Activated CD8-positive, alpha-beta memory T cell treated with anti-CD3 and anti-CD28 coated beads, Interleukin-2, amount 50 U/mL, for 24 hours (primary cell): Measurements from ENCODE around the gene NFIA.
"Not testable (repeated sequence)": the region's sequence is repeated elsewhere in the genome, so short reads cannot be mapped to it uniquely, and the experiment has no call there.

Experiments
- DNase-seq: peaks from one replicate; pipeline ENCODE4 v3.0.0-alpha.2; 2020; ENCODE audit errors: extremely low read depth

NFIA gene

GRCh38 chr1:61102041-61102440 lies 19.7 kb downstream of the NFIA start:
- DNase-seq = no peak

GRCh38 chr1:61102621-61103020 lies 20.3 kb downstream of the NFIA start:
- DNase-seq = no peak

- DNase-seq = no peak
These were observed 21.9 kb downstream of the NFIA start for GRCh38 chr1:61104220-61104671.

- no peak for DNase-seq
These were observed 25.3 kb downstream of the NFIA start for GRCh38 chr1:61107638-61108037.

- DNase-seq = no peak
These were observed 26.8 kb downstream of the NFIA start for GRCh38 chr1:61109158-61109557.

- no peak for DNase-seq
These were observed 27.5 kb downstream of the NFIA start for GRCh38 chr1:61109910-61110309.

- no peak for DNase-seq
These were observed 28.2 kb downstream of the NFIA start for GRCh38 chr1:61110554-61110953.

GRCh38 chr1:61111084-61112004 lies 29.0 kb downstream of the NFIA start:
- no peak for DNase-seq

GRCh38 chr1:61114178-61114870 lies 32.0 kb downstream of the NFIA start:
- no peak for DNase-seq

GRCh38 chr1:61115436-61115835 lies 33.1 kb downstream of the NFIA start:
- no peak for DNase-seq

- no peak for DNase-seq
These were observed 34.1 kb downstream of the NFIA start for GRCh38 chr1:61116421-61116820.

- no peak for DNase-seq
These were observed 34.9 kb downstream of the NFIA start for GRCh38 chr1:61117283-61117682.

- DNase-seq = no peak
These were observed 36.7 kb downstream of the NFIA start for GRCh38 chr1:61119085-61119484.

- DNase-seq = no peak
These were observed 38.0 kb downstream of the NFIA start for GRCh38 chr1:61120246-61120840.

GRCh38 chr1:61120998-61121397 lies 38.6 kb downstream of the NFIA start:
- no peak for DNase-seq

GRCh38 chr1:61121631-61122030 lies 39.3 kb downstream of the NFIA start:
- no peak for DNase-seq

GRCh38 chr1:61122389-61122788 lies 40.0 kb downstream of the NFIA start:
- DNase-seq = no peak

- no peak for DNase-seq
These were observed 41.0 kb downstream of the NFIA start for GRCh38 chr1:61123326-61123725.

- DNase-seq = no peak
These were observed 41.7 kb downstream of the NFIA start for GRCh38 chr1:61124078-61124477.

- DNase-seq = no peak
These were observed 42.3 kb downstream of the NFIA start for GRCh38 chr1:61124696-61125095.

GRCh38 chr1:61125263-61125662 lies 42.9 kb downstream of the NFIA start:
- no peak for DNase-seq

- DNase-seq = no peak
These were observed 43.5 kb downstream of the NFIA start for GRCh38 chr1:61125895-61126294.

- DNase-seq = not testable (repeated sequence)
These were observed 44.5 kb downstream of the NFIA start for GRCh38 chr1:61126843-61127242.
